HFFc6 (cell line): ENCODE measurements around the gene ATCAY. TPM values are rescaled to one million over a fixed set of nuclear protein-coding genes. Genes with fewer than 3 reads are reported as not detected.

Experiments used
- DNase-seq: peaks from one replicate; pipeline ENCODE4 v3.0.0-alpha.2; 2018
- H3K27ac Mint-ChIP-seq: 2 replicates; pipeline ENCODE4 v1.8.0; 2020; ENCODE audit warnings: mild to moderate bottlenecking, mixed read lengths
- H3K27me3 Mint-ChIP-seq: 2 replicates; pipeline ENCODE4 v1.8.0; 2021; ENCODE audit warnings: mild to moderate bottlenecking, moderate library complexity, mixed read lengths; ENCODE audit not compliant: insufficient read depth
- H3K36me3 Mint-ChIP-seq: 2 replicates; pipeline ENCODE4 v1.8.0; 2021; ENCODE audit warnings: low read depth, mixed read lengths
- H3K4me1 Mint-ChIP-seq: 2 replicates; pipeline ENCODE4 v1.8.0; 2020; ENCODE audit warnings: low read depth, mixed read lengths
- H3K4me3 Mint-ChIP-seq: 2 replicates; pipeline ENCODE4 v1.8.0; 2020; ENCODE audit warnings: mild to moderate bottlenecking, moderate library complexity, mixed read lengths
- H3K9me3 Mint-ChIP-seq: 2 replicates; pipeline ENCODE4 v1.8.0; 2020; ENCODE audit warnings: mild to moderate bottlenecking, mixed read lengths
- total RNA-seq, 6 experiments: library from RNA; stranded (reverse); fragmentation: NEBNext Ultra II Directional; extraction: Animal tissue kit (Norgen Biotek cat#: 25700); gene quantifications; 2 replicates in 1 of 6; 3 replicates in 5 of 6; pipeline ENCODE4 v1.2.3, GENCODE V29; 2021
- TF ChIP-seq, protein P1 (sequence below): fragments of 200-600 bp; sonication (generic); IDR thresholded peaks from 2 replicates; pipeline ENCODE4 v1.5.0; 2021; ENCODE audit warnings: antibody characterized with exemption, mild to moderate bottlenecking

ATCAY gene
- total RNA-seq, 6 experiments from 2014 or later = not detected

DNA sequence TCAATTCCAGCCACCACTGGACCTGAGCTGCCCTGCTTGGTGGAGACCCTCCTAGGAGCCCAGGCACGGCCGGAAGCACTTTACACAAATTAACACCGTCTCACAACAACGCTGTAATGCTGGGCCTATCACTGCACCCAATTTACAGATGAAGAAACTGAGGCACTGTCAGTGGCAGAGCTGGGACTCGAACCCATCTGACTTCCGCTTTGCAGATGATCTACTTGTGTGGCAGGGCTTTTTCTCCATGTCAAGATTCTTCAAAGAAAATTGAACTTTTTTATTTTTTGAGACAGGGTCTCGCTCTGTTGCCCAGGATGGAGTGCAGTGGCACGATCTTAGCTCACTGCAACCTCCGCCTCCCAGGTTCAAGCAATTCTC, 45.4 kb upstream of the ATCAY start:
- Mint-ChIP-seq H3K4me1 (no peaks in the 10 kb centered on the region), H3K27ac (no peak overlapping the region), H3K27me3 (peaks cover 27% of the 10 kb centered on the region), H3K4me3 (no peak overlapping the region), H3K36me3 (peaks cover 14% of the 10 kb centered on the region; the same call in 1 of the 2 replicates), H3K9me3 (peaks cover 14% of the 10 kb centered on the region)
- TF ChIP-seq, protein P1, sequence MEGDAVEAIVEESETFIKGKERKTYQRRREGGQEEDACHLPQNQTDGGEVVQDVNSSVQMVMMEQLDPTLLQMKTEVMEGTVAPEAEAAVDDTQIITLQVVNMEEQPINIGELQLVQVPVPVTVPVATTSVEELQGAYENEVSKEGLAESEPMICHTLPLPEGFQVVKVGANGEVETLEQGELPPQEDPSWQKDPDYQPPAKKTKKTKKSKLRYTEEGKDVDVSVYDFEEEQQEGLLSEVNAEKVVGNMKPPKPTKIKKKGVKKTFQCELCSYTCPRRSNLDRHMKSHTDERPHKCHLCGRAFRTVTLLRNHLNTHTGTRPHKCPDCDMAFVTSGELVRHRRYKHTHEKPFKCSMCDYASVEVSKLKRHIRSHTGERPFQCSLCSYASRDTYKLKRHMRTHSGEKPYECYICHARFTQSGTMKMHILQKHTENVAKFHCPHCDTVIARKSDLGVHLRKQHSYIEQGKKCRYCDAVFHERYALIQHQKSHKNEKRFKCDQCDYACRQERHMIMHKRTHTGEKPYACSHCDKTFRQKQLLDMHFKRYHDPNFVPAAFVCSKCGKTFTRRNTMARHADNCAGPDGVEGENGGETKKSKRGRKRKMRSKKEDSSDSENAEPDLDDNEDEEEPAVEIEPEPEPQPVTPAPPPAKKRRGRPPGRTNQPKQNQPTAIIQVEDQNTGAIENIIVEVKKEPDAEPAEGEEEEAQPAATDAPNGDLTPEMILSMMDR = no peak
- no peak for DNase-seq

DNA sequence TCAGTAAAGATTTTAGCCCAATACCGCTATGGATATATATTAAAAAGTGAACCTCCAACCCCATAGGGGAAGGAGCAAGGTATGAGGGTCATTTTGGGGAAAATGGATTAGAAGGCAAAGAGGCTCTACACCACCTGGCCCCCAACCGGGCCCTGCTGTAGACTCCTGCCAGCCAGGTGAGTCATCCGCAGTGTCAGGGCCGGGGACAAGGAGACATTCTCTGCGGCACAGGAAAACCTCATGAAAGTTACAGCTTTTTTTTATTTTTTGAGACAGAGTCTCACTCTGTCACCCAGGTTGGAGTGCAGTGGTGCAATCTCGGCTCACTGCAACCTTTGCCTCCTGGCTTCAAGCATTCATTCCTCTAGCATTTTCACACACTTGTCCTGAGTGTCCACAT, 43.6 kb upstream of the ATCAY start:
- Mint-ChIP-seq H3K36me3 (peaks cover 14% of the 10 kb centered on the region; the same call in 1 of the 2 replicates), H3K27ac (no peak overlapping the region), H3K4me3 (no peak overlapping the region), H3K27me3 (peaks cover 35% of the 10 kb centered on the region), H3K9me3 (peaks cover 14% of the 10 kb centered on the region), H3K4me1 (no peaks in the 10 kb centered on the region)
- no peak for DNase-seq
- TF ChIP-seq, protein P1 = no peak

DNA sequence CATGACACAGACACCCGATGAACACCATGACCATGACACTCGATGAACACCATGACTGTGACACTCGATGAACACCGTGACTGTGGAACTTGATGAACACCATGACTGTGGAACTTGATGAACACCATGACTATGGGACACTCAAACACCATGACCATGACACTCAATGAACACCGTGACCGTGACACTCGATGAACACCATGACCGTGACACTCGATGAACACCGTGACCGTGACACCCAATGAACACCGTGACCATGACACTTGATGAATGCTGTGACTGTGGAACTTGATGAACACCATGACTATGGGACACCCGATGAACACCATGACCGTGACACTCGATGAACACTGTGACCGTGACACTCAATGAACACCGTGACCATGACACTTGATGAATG, 43.2 kb upstream of the ATCAY start:
- Mint-ChIP-seq H3K4me3 (no peak overlapping the region), H3K9me3 (peaks cover 14% of the 10 kb centered on the region), H3K4me1 (no peaks in the 10 kb centered on the region), H3K27ac (no peak overlapping the region), H3K27me3 (peaks cover 35% of the 10 kb centered on the region), H3K36me3 (peaks cover 14% of the 10 kb centered on the region; the same call in 1 of the 2 replicates)
- TF ChIP-seq, protein P1 = no peak
- no peak for DNase-seq

DNA sequence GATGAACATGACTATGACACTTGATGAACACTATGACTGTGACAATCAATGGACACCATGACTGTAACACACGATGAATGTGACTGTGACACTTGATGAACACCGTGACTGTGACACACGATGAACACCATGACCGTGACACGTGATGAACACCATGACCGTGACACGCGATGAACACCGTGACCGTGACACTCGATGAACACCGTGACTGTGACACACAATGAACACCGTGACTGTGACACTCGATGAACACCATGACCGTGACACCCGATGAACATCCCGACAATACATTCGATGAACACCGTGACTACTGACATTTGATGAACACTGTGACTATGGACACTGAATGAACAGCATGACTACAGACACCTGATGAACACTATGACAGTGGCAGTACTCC, 42.6 kb upstream of the ATCAY start:
- TF ChIP-seq, protein P1 = no peak
- H3K27me3 Mint-ChIP-seq = peaks cover 35% of the 10 kb centered on the region
- H3K9me3 Mint-ChIP-seq = peaks cover 14% of the 10 kb centered on the region
- no peak overlapping the region for H3K4me3 Mint-ChIP-seq
- no peaks in the 10 kb centered on the region for H3K4me1 Mint-ChIP-seq
- H3K36me3 Mint-ChIP-seq = peaks cover 14% of the 10 kb centered on the region; the same call in 1 of the 2 replicates
- H3K27ac Mint-ChIP-seq = no peak overlapping the region
- DNase-seq = no peak

DNA sequence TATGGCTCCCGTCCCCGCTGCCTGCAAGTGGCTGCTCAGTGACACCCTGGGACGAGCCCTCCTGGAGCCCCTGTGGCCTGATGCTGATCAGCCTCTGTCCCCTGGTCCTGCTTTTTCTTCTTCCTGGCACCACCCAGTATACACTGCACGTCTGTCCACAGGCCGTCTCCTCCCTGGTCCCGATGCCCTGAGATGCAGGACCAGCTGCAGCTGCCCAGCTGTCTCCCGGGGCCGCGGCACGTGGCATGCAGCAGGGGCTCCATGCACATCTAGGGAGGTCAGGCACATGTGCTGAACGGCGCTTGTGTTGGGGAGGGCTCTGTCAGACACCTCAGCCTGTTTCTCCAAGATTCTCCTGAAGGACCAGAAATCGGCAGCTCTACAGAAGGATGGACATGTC, 41.8 kb upstream of the ATCAY start:
- TF ChIP-seq, protein P1 = no peak
- H3K4me1 Mint-ChIP-seq = no peaks in the 10 kb centered on the region
- no peak for DNase-seq
- H3K27me3 Mint-ChIP-seq = peaks cover 35% of the 10 kb centered on the region
- H3K27ac Mint-ChIP-seq = no peak overlapping the region
- H3K36me3 Mint-ChIP-seq = peaks cover 14% of the 10 kb centered on the region; the same call in 1 of the 2 replicates
- H3K9me3 Mint-ChIP-seq = peaks cover 14% of the 10 kb centered on the region
- H3K4me3 Mint-ChIP-seq = no peak overlapping the region

DNA sequence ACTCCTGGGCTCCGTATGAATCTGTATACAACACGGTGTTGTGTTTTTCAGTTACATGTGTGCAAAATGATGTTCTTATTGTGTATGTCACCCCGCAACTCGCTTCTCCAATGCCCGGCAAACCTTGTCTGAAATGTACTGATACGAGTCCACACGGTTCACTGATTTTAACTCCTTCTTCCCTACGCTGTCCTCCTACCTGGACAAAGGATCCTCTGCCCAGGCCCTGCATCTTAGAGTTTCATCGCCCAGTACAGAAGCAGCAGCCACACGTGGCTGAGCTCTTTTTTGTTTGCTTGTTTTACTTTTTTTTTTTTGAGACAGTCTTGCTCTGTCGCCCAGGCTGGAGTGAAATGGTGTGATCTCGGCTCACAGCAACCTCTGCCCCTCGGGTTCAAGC, 40.5 kb upstream of the ATCAY start:
- no peak overlapping the region for H3K27ac Mint-ChIP-seq
- H3K36me3 Mint-ChIP-seq = peaks cover 14% of the 10 kb centered on the region; the same call in 1 of the 2 replicates
- no peak overlapping the region for H3K4me3 Mint-ChIP-seq
- DNase-seq = no peak
- H3K9me3 Mint-ChIP-seq = peaks cover 14% of the 10 kb centered on the region
- TF ChIP-seq, protein P1 = no peak
- peaks cover 38% of the 10 kb centered on the region for H3K27me3 Mint-ChIP-seq
- H3K4me1 Mint-ChIP-seq = no peaks in the 10 kb centered on the region
